SK-N-SH treated with all-trans-retinoic acid at 6 μM for 48 hours (cell line): ENCODE results near the gene PEPD.

Experiments used
- ATAC-seq: fragments of 200-7000 bp; cut with Tn5 transposase; 3 replicates; pipeline ENCODE4 v1.9.1; 2020; ENCODE audit warnings: mild to moderate bottlenecking, moderate library complexity
- ARNTL ChIP-seq: fragments of 450-650 bp; formaldehyde crosslinking; IDR thresholded peaks from 2 replicates; pipeline ENCODE4 v1.5.0; 2020; ENCODE audit warnings: low read depth, mild to moderate bottlenecking, moderate library complexity, borderline replicate concordance
- BACH2 ChIP-seq: fragments of 250-450 bp; sonication (Bioruptor Pico); IDR thresholded peaks from 2 replicates; pipeline ENCODE4 v1.9.0; 2021; ENCODE audit warnings: mild to moderate bottlenecking, borderline replicate concordance
- ESRRG ChIP-seq: fragments of 250-450 bp; sonication (Bioruptor Pico); IDR thresholded peaks from 2 replicates; pipeline ENCODE4 v1.6.1; 2021; ENCODE audit warnings: mild to moderate bottlenecking
- GLIS3 ChIP-seq: fragments of 250-450 bp; sonication (Bioruptor Pico); IDR thresholded peaks from 2 replicates; pipeline ENCODE4 v1.5.0; 2020; ENCODE audit warnings: mild to moderate bottlenecking, moderate library complexity
- ISL1 ChIP-seq: fragments of 250-450 bp; sonication (Bioruptor Pico); IDR thresholded peaks from 2 replicates; pipeline ENCODE4 v2.1.2; 2022; ENCODE audit warnings: mild to moderate bottlenecking, moderate library complexity
- OSR1 ChIP-seq: fragments of 250-450 bp; sonication (Bioruptor Pico); IDR thresholded peaks from 2 replicates; pipeline ENCODE4 v1.8.0; 2022; ENCODE audit warnings: moderate library complexity, mild to moderate bottlenecking, inconsistent platforms
- PPARA ChIP-seq: fragments of 250-450 bp; sonication (Bioruptor Pico); IDR thresholded peaks from 2 replicates; pipeline ENCODE4 v1.5.0; 2020; ENCODE audit warnings: mild to moderate bottlenecking, borderline replicate concordance
- RARB ChIP-seq: fragments of 250-450 bp; sonication (Bioruptor Pico); IDR thresholded peaks from 2 replicates; pipeline ENCODE4 v1.8.0; 2021; ENCODE audit warnings: mild to moderate bottlenecking, moderate library complexity
- TCF4 ChIP-seq: fragments of 250-450 bp; sonication (Bioruptor Pico); IDR thresholded peaks from 2 replicates; pipeline ENCODE4 v1.8.0; 2021; ENCODE audit warnings: mild to moderate bottlenecking, moderate library complexity, borderline replicate concordance
- TOX ChIP-seq: fragments of 250-450 bp; sonication (Bioruptor Pico); IDR thresholded peaks from 2 replicates; pipeline ENCODE4 v1.8.0; 2021; ENCODE audit warnings: mild to moderate bottlenecking, moderate library complexity, borderline replicate concordance
- ZFP3 ChIP-seq: fragments of 250-450 bp; sonication (Bioruptor Pico); IDR thresholded peaks from 2 replicates; pipeline ENCODE4 v1.5.0; 2020; ENCODE audit warnings: mild to moderate bottlenecking, moderate library complexity
- ZFP30 ChIP-seq: fragments of 450-650 bp; formaldehyde crosslinking; IDR thresholded peaks from 2 replicates; pipeline ENCODE4 v1.5.0; 2022; ENCODE audit warnings: mild to moderate bottlenecking, moderate library complexity
- ZNF565 ChIP-seq: fragments of 450-650 bp; formaldehyde crosslinking; conservative IDR thresholded peaks from 2 replicates; pipeline ENCODE4 v1.5.0; 2020; ENCODE audit warnings: low read depth, mild to moderate bottlenecking, moderate library complexity
- ZNF70 ChIP-seq: fragments of 450-650 bp; formaldehyde crosslinking; IDR thresholded peaks from 2 replicates; pipeline ENCODE4 v1.5.0; 2020; ENCODE audit warnings: mild to moderate bottlenecking, moderate library complexity
- TF ChIP-seq, protein P1 (sequence below): fragments of 250-450 bp; sonication (Bioruptor Pico); IDR thresholded peaks from 2 replicates; pipeline ENCODE4 v1.5.1; 2020; ENCODE audit warnings: low read depth, mild to moderate bottlenecking, moderate library complexity
- TF ChIP-seq, protein P2 (sequence below): fragments of 250-450 bp; sonication (Bioruptor Pico); IDR thresholded peaks from 2 replicates; pipeline ENCODE4 v1.5.1; 2021; ENCODE audit warnings: mild to moderate bottlenecking, moderate library complexity
- TF ChIP-seq, protein P3 (sequence below): fragments of 250-450 bp; sonication (Bioruptor Pico); IDR thresholded peaks from 2 replicates; pipeline ENCODE4 v1.8.0; 2020; ENCODE audit warnings: mild to moderate bottlenecking, moderate library complexity, borderline replicate concordance
- TF ChIP-seq, protein P4 (sequence below): fragments of 250-450 bp; sonication (Bioruptor Pico); IDR thresholded peaks from 2 replicates; pipeline ENCODE4 v1.8.0; 2021; ENCODE audit warnings: low read depth, mild to moderate bottlenecking, moderate library complexity, borderline replicate concordance

PEPD gene

DNA sequence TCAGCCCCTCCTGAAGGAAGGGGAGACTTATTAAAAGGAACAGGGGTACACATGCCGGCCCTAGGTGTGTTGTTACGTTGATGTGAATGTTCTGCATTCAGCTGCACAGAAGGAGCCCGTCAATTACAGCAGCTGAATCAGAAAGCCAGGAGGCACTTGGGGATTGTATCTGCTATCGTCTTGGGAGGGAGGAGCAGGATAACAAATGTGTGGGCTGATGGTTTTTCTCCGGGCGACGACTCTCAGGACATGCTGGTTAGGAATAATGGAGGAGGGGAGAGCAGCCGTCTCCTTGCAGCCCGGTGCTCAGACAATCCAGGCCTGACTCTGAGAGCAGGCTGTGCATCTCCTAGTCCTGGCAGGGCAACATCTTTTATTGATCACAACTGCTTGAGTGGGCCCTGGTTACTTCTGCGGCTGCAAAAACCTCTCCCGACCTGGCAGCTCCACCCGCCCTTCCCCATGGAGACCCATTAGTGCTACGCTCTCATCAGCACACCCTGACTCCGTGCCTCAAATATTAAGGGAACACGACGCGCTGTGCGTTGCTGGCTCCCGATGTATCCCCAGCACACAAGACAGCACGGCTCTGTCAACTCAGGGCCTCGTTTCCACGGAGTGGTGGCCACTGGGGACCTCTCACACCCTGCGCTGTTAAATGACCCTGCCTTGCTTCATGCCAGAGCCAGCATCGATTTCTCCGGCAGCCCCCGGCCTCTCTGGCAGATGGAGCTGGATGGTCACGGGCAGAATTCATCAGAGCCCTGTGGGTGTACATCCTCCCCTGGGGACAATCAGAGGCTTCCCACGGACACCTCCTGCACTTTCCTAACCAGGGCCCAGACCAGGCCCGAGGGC lies 25.3 kb downstream of the PEPD start:
- TF ChIP-seq, protein P1, sequence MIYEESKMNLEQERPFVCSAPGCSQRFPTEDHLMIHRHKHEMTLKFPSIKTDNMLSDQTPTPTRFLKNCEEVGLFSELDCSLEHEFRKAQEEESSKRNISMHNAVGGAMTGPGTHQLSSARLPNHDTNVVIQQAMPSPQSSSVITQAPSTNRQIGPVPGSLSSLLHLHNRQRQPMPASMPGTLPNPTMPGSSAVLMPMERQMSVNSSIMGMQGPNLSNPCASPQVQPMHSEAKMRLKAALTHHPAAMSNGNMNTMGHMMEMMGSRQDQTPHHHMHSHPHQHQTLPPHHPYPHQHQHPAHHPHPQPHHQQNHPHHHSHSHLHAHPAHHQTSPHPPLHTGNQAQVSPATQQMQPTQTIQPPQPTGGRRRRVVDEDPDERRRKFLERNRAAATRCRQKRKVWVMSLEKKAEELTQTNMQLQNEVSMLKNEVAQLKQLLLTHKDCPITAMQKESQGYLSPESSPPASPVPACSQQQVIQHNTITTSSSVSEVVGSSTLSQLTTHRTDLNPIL: no peak
- TF ChIP-seq TOX (no peak), ZFP30 (CRISPR knock-in tag) (no peak), RARB (no peak), TCF4 (CRISPR knock-in tag) (no peak), ARNTL (no peak)
- TF ChIP-seq, protein P2, sequence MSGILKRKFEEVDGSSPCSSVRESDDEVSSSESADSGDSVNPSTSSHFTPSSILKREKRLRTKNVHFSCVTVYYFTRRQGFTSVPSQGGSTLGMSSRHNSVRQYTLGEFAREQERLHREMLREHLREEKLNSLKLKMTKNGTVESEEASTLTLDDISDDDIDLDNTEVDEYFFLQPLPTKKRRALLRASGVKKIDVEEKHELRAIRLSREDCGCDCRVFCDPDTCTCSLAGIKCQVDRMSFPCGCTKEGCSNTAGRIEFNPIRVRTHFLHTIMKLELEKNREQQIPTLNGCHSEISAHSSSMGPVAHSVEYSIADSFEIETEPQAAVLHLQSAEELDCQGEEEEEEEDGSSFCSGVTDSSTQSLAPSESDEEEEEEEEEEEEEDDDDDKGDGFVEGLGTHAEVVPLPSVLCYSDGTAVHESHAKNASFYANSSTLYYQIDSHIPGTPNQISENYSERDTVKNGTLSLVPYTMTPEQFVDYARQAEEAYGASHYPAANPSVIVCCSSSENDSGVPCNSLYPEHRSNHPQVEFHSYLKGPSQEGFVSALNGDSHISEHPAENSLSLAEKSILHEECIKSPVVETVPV (CRISPR knock-in tag): no peak
- TF ChIP-seq, all 23 proteins: peak for 0
- no peak for ATAC-seq

DNA sequence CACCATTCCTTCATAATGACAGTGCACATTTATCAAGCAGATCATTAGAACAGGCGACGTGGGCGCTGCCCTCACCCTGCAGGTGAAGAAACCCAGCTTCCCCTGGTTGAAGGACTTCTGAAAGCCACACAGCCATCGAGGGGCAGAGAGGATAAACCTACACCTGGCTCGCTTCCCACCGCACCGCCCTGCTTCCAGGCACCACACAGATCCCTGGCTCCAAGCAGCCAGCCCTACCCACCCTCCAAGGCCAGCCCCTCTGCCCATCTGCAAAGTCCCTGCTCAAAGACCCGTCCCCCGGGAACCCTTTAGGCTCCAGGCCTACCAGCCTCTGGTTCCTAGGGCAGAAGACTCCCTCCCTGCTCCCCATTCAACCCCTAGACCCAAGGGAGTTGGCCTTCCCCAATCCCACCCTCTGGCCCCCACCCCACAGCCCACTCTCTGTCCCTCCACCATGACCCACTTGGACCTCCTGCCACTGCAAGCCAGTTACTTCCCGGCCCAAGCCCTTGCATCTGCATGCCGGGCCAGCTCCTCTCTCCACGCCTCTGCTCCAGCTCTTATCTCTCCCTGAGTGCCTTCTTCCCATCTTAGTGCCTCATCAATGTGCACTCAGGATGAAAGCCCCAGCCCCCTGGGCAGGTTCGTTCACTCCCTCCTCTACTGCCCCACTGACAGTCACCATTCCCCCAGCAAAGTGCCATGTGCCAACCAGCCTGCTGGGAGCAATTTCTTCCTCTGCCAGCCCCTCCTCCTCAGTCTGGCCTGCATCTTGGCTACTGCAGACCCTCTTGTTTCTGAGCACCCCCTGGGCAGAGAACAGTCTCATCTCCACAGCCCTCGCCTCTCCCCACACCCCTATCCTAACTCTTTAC lies 28.0 kb downstream of the PEPD start:
- ATAC-seq: no peak
- TF ChIP-seq RARB (no peak), ESRRG (CRISPR knock-in tag) (no peak), ZNF70 (CRISPR knock-in tag) (no peak), TCF4 (CRISPR knock-in tag) (no peak), OSR1 (no peak), GLIS3 (CRISPR knock-in tag) (no peak), BACH2 (CRISPR knock-in tag) (no peak), ZFP30 (CRISPR knock-in tag) (no peak), ARNTL (no peak), ISL1 (CRISPR knock-in tag) (no peak), ZFP3 (CRISPR knock-in tag) (no peak), PPARA (CRISPR knock-in tag) (no peak)
- TF ChIP-seq, protein P3, sequence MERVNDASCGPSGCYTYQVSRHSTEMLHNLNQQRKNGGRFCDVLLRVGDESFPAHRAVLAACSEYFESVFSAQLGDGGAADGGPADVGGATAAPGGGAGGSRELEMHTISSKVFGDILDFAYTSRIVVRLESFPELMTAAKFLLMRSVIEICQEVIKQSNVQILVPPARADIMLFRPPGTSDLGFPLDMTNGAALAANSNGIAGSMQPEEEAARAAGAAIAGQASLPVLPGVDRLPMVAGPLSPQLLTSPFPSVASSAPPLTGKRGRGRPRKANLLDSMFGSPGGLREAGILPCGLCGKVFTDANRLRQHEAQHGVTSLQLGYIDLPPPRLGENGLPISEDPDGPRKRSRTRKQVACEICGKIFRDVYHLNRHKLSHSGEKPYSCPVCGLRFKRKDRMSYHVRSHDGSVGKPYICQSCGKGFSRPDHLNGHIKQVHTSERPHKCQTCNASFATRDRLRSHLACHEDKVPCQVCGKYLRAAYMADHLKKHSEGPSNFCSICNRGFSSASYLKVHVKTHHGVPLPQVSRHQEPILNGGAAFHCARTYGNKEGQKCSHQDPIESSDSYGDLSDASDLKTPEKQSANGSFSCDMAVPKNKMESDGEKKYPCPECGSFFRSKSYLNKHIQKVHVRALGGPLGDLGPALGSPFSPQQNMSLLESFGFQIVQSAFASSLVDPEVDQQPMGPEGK (CRISPR knock-in tag): no peak
- TF ChIP-seq, protein P1: no peak
- TF ChIP-seq, protein P4, sequence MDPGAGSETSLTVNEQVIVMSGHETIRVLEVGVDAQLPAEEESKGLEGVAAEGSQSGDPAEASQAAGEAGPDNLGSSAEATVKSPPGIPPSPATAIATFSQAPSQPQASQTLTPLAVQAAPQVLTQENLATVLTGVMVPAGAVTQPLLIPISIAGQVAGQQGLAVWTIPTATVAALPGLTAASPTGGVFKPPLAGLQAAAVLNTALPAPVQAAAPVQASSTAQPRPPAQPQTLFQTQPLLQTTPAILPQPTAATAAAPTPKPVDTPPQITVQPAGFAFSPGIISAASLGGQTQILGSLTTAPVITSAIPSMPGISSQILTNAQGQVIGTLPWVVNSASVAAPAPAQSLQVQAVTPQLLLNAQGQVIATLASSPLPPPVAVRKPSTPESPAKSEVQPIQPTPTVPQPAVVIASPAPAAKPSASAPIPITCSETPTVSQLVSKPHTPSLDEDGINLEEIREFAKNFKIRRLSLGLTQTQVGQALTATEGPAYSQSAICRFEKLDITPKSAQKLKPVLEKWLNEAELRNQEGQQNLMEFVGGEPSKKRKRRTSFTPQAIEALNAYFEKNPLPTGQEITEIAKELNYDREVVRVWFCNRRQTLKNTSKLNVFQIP (CRISPR knock-in tag): no peak

DNA sequence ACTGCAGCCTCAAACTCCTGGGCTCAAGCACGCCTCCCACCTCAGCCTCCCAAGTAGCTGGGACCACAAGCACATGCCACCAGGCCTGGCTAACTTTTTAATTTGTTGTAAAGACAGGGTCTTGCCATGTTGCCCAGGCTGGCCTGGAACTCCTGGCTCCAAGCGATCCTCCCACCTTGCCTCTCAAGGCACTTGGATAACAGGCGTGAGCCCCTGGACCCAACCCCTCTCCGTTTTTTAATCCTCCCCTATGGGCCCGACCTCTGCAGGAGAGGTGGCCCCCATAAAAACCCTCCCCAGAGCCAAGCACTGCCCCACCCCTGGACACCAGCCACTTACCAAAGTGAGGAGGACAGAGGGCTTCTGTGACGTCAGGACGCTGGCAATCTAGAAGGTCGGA lies 28.6 kb downstream of the PEPD start:
- TF ChIP-seq, protein P4 (CRISPR knock-in tag): no peak
- TF ChIP-seq ESRRG (CRISPR knock-in tag) (no peak), TCF4 (CRISPR knock-in tag) (no peak), RARB (no peak), ZNF565 (CRISPR knock-in tag) (no peak), BACH2 (CRISPR knock-in tag) (no peak)
- no peak for ATAC-seq
